IMR-90 (cell line): ENCODE data around the gene MRPS35. TPM values are rescaled to one million over a fixed set of nuclear protein-coding genes. Genes with fewer than 3 reads are reported as not detected.

Experiments used
- ATAC-seq: fragments of 200-7000 bp; cut with Tn5 transposase; 2 replicates; pipeline ENCODE4 v1.9.1; 2020; ENCODE audit warnings: low read depth, mild to moderate bottlenecking, moderate library complexity
- BruUV-seq: library from RNA; stranded (reverse); fragments of 400-500 nt; replicated peaks from 2 replicates; lab custom pipeline; 2021; lab: Mats Ljungman, UMichigan
- CTCF ChIA-PET: fragments of 300-600 bp; formaldehyde crosslinking; extraction: SDS; loops from one replicate; lab custom pipeline; 2021; ENCODE audit warnings: antibody characterized with exemption; lab: Yijun Ruan, JAX
- POLR2A ChIA-PET: fragments of 300-600 bp; sonication (Branson Sonifier 250); formaldehyde crosslinking; loops from one replicate; lab custom pipeline; 2022; ENCODE audit warnings: antibody characterized with exemption; ENCODE audit not compliant: unreplicated experiment; lab: Charles Lee
- DNase-seq: peaks from one replicate; pipeline ENCODE4 v3.0.0; 2013
- H2AFZ ChIP-seq: replicated peaks from 2 replicates; pipeline ENCODE3; 2013; ENCODE audit warnings: low read length, mild to moderate bottlenecking; ENCODE audit not compliant: poor library complexity
- H2AK5ac ChIP-seq: 2 replicates; pipeline ENCODE4 v1.6.1; 2013; ENCODE audit warnings: low read depth, low read length, inconsistent platforms
- H2AK9ac ChIP-seq: replicated peaks from 2 replicates; pipeline ENCODE3; 2013; ENCODE audit warnings: mild to moderate bottlenecking, low read depth, low read length, moderate library complexity; ENCODE audit not compliant: poor library complexity
- H2BK120ac ChIP-seq: 2 replicates; pipeline ENCODE4 v1.6.1; 2013; ENCODE audit warnings: low read depth, low read length, inconsistent platforms
- H2BK15ac ChIP-seq: 3 replicates; pipeline ENCODE4 v1.6.1; 2013; ENCODE audit warnings: low read depth, low read length, inconsistent platforms
- H2BK20ac ChIP-seq: 2 replicates; pipeline ENCODE4 v1.6.1; 2013; ENCODE audit warnings: low read depth, mild to moderate bottlenecking, inconsistent platforms, low read length, moderate library complexity
- H2BK5ac ChIP-seq: 2 replicates; pipeline ENCODE4 v1.6.1; 2013; ENCODE audit warnings: mild to moderate bottlenecking, low read depth, low read length, inconsistent platforms; ENCODE audit not compliant: poor library complexity, severe bottlenecking
- H3K14ac ChIP-seq: replicated peaks from 2 replicates; pipeline ENCODE4 v1.6.1; 2013; ENCODE audit warnings: low read depth, low read length, inconsistent platforms
- H3K18ac ChIP-seq: 2 replicates; pipeline ENCODE4 v1.6.1; 2013; ENCODE audit warnings: low read depth, low read length, control low read depth
- H3K23ac ChIP-seq: 2 replicates; pipeline ENCODE4 v1.6.1; 2013; ENCODE audit warnings: low read depth, low read length, inconsistent platforms
- H3K27ac ChIP-seq: 2 replicates; pipeline ENCODE4 v1.5.1; 2013; ENCODE audit warnings: mild to moderate bottlenecking, control low read depth, low read length; ENCODE audit not compliant: insufficient read depth
- H3K27me3 ChIP-seq: 2 replicates; pipeline ENCODE4 v1.6.1; 2013; ENCODE audit warnings: low read length; ENCODE audit not compliant: control insufficient read depth, insufficient read depth
- H3K36me3 ChIP-seq: 2 replicates; pipeline ENCODE4 v1.6.1; 2013; ENCODE audit warnings: low read length, mixed read lengths; ENCODE audit not compliant: control insufficient read depth, insufficient read depth
- H3K4ac ChIP-seq: 2 replicates; pipeline ENCODE4 v1.6.1; 2013; ENCODE audit warnings: low read depth, low read length, inconsistent platforms
- H3K4me1 ChIP-seq: 2 replicates; pipeline ENCODE4 v1.6.1; 2013; ENCODE audit warnings: low read length, mixed read lengths; ENCODE audit not compliant: control insufficient read depth, insufficient read depth
- H3K4me2 ChIP-seq: 2 replicates; pipeline ENCODE4 v1.6.1; 2013; ENCODE audit warnings: low read depth, mild to moderate bottlenecking, control low read depth, low read length, moderate library complexity
- H3K4me3 ChIP-seq: 2 replicates; pipeline ENCODE4 v1.5.1; 2013; ENCODE audit warnings: low read depth, mild to moderate bottlenecking, control low read depth, low read length, moderate library complexity; ENCODE audit not compliant: insufficient read depth
- H3K56ac ChIP-seq: 2 replicates; pipeline ENCODE4 v1.6.1; 2013; ENCODE audit warnings: low read length, inconsistent platforms; ENCODE audit not compliant: insufficient read depth; ENCODE audit errors: extremely low read depth
- H3K79me1 ChIP-seq, 2 experiments: 2 replicates each; pipeline ENCODE4 v1.6.1; 2013; ENCODE audit warnings: low read length in 2 of 2, inconsistent platforms in 1 of 2, low read depth in 1 of 2
- H3K9ac ChIP-seq: 2 replicates; pipeline ENCODE4 v1.6.1; 2013; ENCODE audit warnings: low read depth, low read length, control low read depth
- H3K9me1 ChIP-seq: 2 replicates; pipeline ENCODE4 v1.6.1; 2013; ENCODE audit warnings: low read length, inconsistent platforms; ENCODE audit not compliant: insufficient read depth
- H3K9me3 ChIP-seq: 2 replicates; pipeline ENCODE4 v1.6.1; 2013; ENCODE audit warnings: low read length; ENCODE audit not compliant: control insufficient read depth, insufficient read depth
- H4K20me1 ChIP-seq: 2 replicates; pipeline ENCODE4 v1.6.1; 2013; ENCODE audit warnings: low read length, inconsistent platforms; ENCODE audit not compliant: insufficient read depth
- H4K5ac ChIP-seq: 2 replicates; pipeline ENCODE4 v1.6.1; 2013; ENCODE audit warnings: mild to moderate bottlenecking, low read depth, low read length, control low read depth
- H4K8ac ChIP-seq, 2 experiments: 2 replicates each; pipeline ENCODE4 v1.6.1; 2013; ENCODE audit warnings: low read depth in 2 of 2, low read length in 2 of 2, control low read depth in 1 of 2, inconsistent platforms in 1 of 2
- H4K91ac ChIP-seq: 2 replicates; pipeline ENCODE4 v1.6.1; 2013; ENCODE audit warnings: low read depth, low read length, inconsistent platforms; ENCODE audit not compliant: insufficient read depth
- BHLHE40 ChIP-seq: fragments of 150-350 bp; IDR thresholded peaks from 2 replicates; pipeline ENCODE4 v1.6.1; 2016; ENCODE audit warnings: mild to moderate bottlenecking, low read depth, low read length
- CEBPB ChIP-seq: IDR thresholded peaks from 2 replicates; pipeline ENCODE4 v1.6.1; 2012; ENCODE audit warnings: low read depth, low read length, improper control_type of control experiment
- ELK1 ChIP-seq: fragments of 150-350 bp; IDR thresholded peaks from 2 replicates; pipeline ENCODE4 v1.6.1; 2016; ENCODE audit warnings: low read depth, mild to moderate bottlenecking, low read length, moderate library complexity, borderline replicate concordance
- MXI1 ChIP-seq: IDR thresholded peaks from 2 replicates; pipeline ENCODE4 v1.6.1; 2012; ENCODE audit warnings: low read depth, mild to moderate bottlenecking, low read length, moderate library complexity, borderline replicate concordance
- NFE2L2 ChIP-seq: fragments of 150-350 bp; IDR thresholded peaks from 2 replicates; pipeline ENCODE4 v1.6.1; 2016; ENCODE audit warnings: low read depth, mild to moderate bottlenecking, low read length
- POLR2A ChIP-seq: IDR thresholded peaks from 2 replicates; pipeline ENCODE4 v1.6.1; 2012; ENCODE audit warnings: mild to moderate bottlenecking, low read depth, low read length
- RAD21 ChIP-seq: IDR thresholded peaks from 2 replicates; pipeline ENCODE4 v1.6.1; 2012; ENCODE audit warnings: low read length, improper control_type of control experiment
- RFX5 ChIP-seq: IDR thresholded peaks from 2 replicates; pipeline ENCODE4 v1.8.0; 2012; ENCODE audit warnings: low read depth, mild to moderate bottlenecking, low read length, moderate library complexity
- SMC3 ChIP-seq: fragments of 150-350 bp; IDR thresholded peaks from 2 replicates; pipeline ENCODE4 v1.6.1; 2016; ENCODE audit warnings: low read depth, mild to moderate bottlenecking, antibody characterized with exemption, low read length, moderate library complexity
- WGBS, 2 experiments: methylation state at CpG; one replicate each; pipeline versions ENCODE4 v1.1.5 to v1.1.7; 2013; ENCODE audit warnings: missing lambda C conversion rate in 2 of 2; ENCODE audit not compliant: insufficient read length in 1 of 2; ENCODE audit errors: extremely low coverage in 2 of 2; 5-methylcytosine and 5-hydroxymethylcytosine counted together
- dilution Hi-C: fragments of 300-500 bp; cut with HindIII; formaldehyde crosslinking; loops from one replicate; pipeline ENCODE4 v1.14.3; 2018; ENCODE audit warnings: low sequenced_read_pairs; ENCODE audit not compliant: unreplicated experiment
- in situ Hi-C: fragments of 300-500 bp; cut with MboI; formaldehyde crosslinking; loops from 3 replicates; pipeline ENCODE4 v1.14.3; 2019; ENCODE audit warnings: low sequenced_read_pairs, inconsistent platforms, mixed read lengths
- intact Hi-C: fragments of 100-400 bp; cut with micrococcal nuclease; formaldehyde crosslinking; loops from 2 replicates; pipeline ENCODE4 v1.10.0; 2022
- polyA plus RNA-seq, 3 experiments: library from polyadenylated mRNA; depleted of rRNA; stranded (reverse); fragments of >200 nt; gene quantifications; 2 replicates each; pipeline ENCODE4 v1.2.3, GENCODE V29; 2012; ENCODE audit warnings: low replicate concordance in 1 of 3
- total RNA-seq: library from RNA; depleted of rRNA; stranded (reverse); fragments of >200 nt; gene quantifications from 2 replicates; pipeline ENCODE4 v1.2.3, GENCODE V29; 2012
- TF ChIP-seq, protein P1 (sequence below): conservative IDR thresholded peaks from 2 replicates; pipeline ENCODE4 v1.5.1; 2012; ENCODE audit warnings: mild to moderate bottlenecking, low read depth, low read length, improper control_type of control experiment

The MRPS35 gene
- total and polyA plus RNA-seq, 2 of the 4 experiments (the other 2 are of a cell fraction), result 27.4 to 40.1 TPM

DNA sequence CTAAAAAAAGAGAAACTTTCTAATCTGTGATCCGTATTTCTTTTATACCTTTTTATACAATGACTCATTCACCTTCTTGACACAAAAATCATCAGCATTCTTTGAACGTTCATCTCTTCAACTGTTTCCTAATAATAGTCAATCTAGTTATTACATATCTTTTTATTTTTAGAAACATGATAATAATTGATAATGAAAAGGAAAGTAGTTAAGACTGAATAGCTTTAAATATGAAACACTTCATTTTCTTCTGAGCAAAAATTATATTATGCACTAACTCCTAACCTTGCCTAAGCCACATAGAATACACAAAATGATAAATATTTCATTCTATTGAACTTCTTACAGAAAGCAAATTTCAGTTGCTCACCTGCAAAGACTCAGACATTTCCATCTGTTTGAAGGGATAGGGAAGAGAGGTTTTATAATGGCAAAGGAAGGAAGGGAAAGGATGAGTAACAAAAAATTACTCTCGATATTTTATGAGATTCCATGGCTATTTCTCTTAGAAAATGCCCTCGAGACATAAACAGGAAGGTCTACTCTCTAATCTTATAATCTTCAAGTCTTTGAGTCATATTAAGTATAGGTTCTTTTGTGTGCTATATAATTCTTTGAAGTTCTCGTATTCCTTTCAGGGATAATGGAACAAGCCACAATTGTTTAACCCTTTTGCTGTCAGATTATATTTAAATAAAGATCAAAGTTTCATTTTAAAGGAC is 61.9 kb downstream of the MRPS35 start:
- Histone ChIP-seq H3K4me2 (peak overlapping the region; percentile 10; the same call in 1 of the 2 replicates), H3K56ac (no peak overlapping the region), H4K8ac (no peak overlapping the region), H3K14ac (no peak overlapping the region), H3K18ac (no peak overlapping the region; the same call in 1 of the 2 replicates), H3K9me1 (no peaks in the 10 kb centered on the region), H2AFZ (no peak overlapping the region), H2BK5ac (no peak overlapping the region), H3K4me1 (peaks cover 7% of the 10 kb centered on the region), H2AK5ac (no peak overlapping the region), H3K23ac (no peak overlapping the region), H4K20me1 (no peaks in the 10 kb centered on the region), H3K27me3 (no peaks in the 10 kb centered on the region), H3K4me3 (no peak overlapping the region), H3K4ac (no peak overlapping the region), H2BK120ac (0 out of 2 replicates have a peak overlapping the region, but pooled peaks have one; percentile 11), H4K91ac (no peak overlapping the region), H3K36me3 (no peaks in the 10 kb centered on the region), H3K9me3 (no peaks in the 10 kb centered on the region), H2BK15ac (no peak overlapping the region), H3K27ac (no peak overlapping the region), H3K79me1 (no peaks in the 10 kb centered on the region), H2BK20ac (no peak overlapping the region), H4K5ac (no peak overlapping the region), H3K9ac (no peak overlapping the region), H2AK9ac (no peak overlapping the region)
- dilution Hi-C loops (no loop called here), intact Hi-C loops (no loop called here), in situ Hi-C loops (no loop called here)
- CTCF ChIA-PET, result no interaction called here
- DNase-seq, result peak; percentile 35
- no peak for TF ChIP-seq BHLHE40
- TF ChIP-seq, protein P1, sequence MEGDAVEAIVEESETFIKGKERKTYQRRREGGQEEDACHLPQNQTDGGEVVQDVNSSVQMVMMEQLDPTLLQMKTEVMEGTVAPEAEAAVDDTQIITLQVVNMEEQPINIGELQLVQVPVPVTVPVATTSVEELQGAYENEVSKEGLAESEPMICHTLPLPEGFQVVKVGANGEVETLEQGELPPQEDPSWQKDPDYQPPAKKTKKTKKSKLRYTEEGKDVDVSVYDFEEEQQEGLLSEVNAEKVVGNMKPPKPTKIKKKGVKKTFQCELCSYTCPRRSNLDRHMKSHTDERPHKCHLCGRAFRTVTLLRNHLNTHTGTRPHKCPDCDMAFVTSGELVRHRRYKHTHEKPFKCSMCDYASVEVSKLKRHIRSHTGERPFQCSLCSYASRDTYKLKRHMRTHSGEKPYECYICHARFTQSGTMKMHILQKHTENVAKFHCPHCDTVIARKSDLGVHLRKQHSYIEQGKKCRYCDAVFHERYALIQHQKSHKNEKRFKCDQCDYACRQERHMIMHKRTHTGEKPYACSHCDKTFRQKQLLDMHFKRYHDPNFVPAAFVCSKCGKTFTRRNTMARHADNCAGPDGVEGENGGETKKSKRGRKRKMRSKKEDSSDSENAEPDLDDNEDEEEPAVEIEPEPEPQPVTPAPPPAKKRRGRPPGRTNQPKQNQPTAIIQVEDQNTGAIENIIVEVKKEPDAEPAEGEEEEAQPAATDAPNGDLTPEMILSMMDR, result no peak
- no peak for TF ChIP-seq SMC3
- no peak for TF ChIP-seq CEBPB
- no peak for TF ChIP-seq RFX5
- no peak for TF ChIP-seq RAD21
- TF ChIP-seq MXI1, result no peak
- no peak for TF ChIP-seq NFE2L2
- TF ChIP-seq POLR2A, result no peak
- no peak for TF ChIP-seq ELK1
- BruUV-seq, result no TSS peak
- POLR2A ChIA-PET, result no interaction called here
- no CpG with 5 or more reads among the region's 5 CpGs for WGBS, 2 experiments
- peak; percentile 29 for ATAC-seq
